Measurements from ENCODE around the gene LYRM1. TPM values are rescaled to one million over a fixed set of nuclear protein-coding genes. Genes with fewer than 3 reads are reported as not detected.

The LYRM1 gene
- total and polyA plus RNA-seq, 10 of the 15 experiments (the other 5 are each of a cell fraction or from before 2014, with no cell fraction given), result 18.4 to 54.4 (median 38.0) TPM

DNA sequence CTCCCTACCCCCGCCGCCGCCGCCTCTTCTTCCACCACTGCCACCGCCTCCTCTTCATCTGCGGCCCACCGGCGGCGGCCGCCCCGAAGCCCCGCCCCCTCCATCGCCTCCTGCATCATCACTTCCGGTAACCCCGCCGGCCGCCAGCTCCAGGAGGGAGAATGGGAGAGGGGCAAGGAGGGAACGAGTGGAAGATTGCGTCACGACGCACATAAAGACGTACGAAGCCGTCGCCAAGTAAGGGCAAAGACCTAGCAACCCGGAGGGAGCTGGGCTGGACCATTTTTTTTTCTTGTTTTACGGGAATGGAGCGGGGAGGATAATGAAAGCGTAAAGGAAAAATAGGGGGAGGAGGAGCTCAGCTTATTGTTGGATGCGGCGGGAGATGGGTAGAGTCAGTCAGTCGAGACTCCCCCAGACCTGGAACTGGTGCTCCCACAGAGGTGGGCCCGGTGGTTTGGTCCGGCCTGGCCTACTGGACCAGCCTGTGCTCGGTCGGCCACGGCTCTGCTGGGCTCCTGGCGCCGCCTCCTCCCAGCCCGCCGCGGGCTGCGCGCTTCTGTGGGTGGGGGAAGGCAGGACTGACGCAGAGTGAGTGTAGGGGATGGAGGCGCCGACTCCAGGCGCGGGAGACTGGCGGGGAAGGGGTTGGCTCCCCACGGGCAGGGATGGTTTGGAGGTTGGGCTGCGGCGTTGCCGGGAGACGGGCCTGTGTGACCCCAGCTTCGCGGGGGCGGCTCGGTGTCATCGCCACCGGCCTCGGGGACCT, at the start of gene LYRM1, which contains the start of gene DCUN1D3 (continued):
- TF ChIP-seq RCOR1 (conservative IDR thresholded peaks at IDR 0.05; ENCODE audit: low read depth, low read length) (no peak), TCF3 (IDR thresholded peaks at IDR 0.05; ENCODE audit: borderline replicate concordance, insufficient read depth, low read depth, low read length) (0 out of 2 replicates have a peak, but pooled peaks have one; percentile 26), SREBF1 (IDR thresholded peaks at IDR 0.05; ENCODE audit: low read length) (peak; percentile 90), RELA (IDR thresholded peaks at IDR 0.05; ENCODE audit: borderline replicate concordance, partially characterized antibody) (peak; percentile 9), RAD21 (IDR thresholded peaks at IDR 0.05; ENCODE audit: insufficient read depth, low read depth, low read length) (no peak), NR2C1 (IDR thresholded peaks at IDR 0.05) (peak; percentile 61), SMAD1 (IDR thresholded peaks at IDR 0.05; ENCODE audit: low read depth, partially characterized antibody) (no peak), IKZF1 (conservative IDR thresholded peaks at IDR 0.05) (peak; percentile 94), CEBPB (IDR thresholded peaks at IDR 0.05; ENCODE audit: borderline replicate concordance in 1 of 2, low read depth in 2 of 2, low read length in 2 of 2) (peak in 1 of 2 experiments; percentile 47; a peak in 1 of 4 replicates), WRNIP1 (IDR thresholded peaks at IDR 0.05; ENCODE audit: borderline replicate concordance, low read depth, low read length) (no peak), STAT1 (conservative IDR thresholded peaks at IDR 0.05) (no peak), RAD51 (IDR thresholded peaks at IDR 0.05) (no peak), SMAD5 (IDR thresholded peaks at IDR 0.05; ENCODE audit: low read depth) (no peak), FOS (IDR thresholded peaks at IDR 0.05; ENCODE audit: borderline replicate concordance, extremely low read depth, insufficient read length) (no peak), ESRRA (IDR thresholded peaks at IDR 0.05; ENCODE audit: low read length) (no peak), RB1 (IDR thresholded peaks at IDR 0.05; ENCODE audit: borderline replicate concordance) (peak; percentile 66; the same call in 1 of the 2 replicates), HDGF (IDR thresholded peaks at IDR 0.05) (peak; percentile 61; the same call in 1 of the 2 replicates), PAX8 (IDR thresholded peaks at IDR 0.05) (no peak)
- TF ChIP-seq, protein P1, sequence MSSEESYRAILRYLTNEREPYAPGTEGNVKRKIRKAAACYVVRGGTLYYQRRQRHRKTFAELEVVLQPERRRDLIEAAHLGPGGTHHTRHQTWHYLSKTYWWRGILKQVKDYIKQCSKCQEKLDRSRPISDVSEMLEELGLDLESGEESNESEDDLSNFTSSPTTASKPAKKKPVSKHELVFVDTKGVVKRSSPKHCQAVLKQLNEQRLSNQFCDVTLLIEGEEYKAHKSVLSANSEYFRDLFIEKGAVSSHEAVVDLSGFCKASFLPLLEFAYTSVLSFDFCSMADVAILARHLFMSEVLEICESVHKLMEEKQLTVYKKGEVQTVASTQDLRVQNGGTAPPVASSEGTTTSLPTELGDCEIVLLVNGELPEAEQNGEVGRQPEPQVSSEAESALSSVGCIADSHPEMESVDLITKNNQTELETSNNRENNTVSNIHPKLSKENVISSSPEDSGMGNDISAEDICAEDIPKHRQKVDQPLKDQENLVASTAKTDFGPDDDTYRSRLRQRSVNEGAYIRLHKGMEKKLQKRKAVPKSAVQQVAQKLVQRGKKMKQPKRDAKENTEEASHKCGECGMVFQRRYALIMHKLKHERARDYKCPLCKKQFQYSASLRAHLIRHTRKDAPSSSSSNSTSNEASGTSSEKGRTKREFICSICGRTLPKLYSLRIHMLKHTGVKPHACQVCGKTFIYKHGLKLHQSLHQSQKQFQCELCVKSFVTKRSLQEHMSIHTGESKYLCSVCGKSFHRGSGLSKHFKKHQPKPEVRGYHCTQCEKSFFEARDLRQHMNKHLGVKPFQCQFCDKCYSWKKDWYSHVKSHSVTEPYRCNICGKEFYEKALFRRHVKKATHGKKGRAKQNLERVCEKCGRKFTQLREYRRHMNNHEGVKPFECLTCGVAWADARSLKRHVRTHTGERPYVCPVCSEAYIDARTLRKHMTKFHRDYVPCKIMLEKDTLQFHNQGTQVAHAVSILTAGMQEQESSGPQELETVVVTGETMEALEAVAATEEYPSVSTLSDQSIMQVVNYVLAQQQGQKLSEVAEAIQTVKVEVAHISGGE (CRISPR knock-in tag; IDR thresholded peaks at IDR 0.05), result no peak
- TF ChIP-seq, protein P2, sequence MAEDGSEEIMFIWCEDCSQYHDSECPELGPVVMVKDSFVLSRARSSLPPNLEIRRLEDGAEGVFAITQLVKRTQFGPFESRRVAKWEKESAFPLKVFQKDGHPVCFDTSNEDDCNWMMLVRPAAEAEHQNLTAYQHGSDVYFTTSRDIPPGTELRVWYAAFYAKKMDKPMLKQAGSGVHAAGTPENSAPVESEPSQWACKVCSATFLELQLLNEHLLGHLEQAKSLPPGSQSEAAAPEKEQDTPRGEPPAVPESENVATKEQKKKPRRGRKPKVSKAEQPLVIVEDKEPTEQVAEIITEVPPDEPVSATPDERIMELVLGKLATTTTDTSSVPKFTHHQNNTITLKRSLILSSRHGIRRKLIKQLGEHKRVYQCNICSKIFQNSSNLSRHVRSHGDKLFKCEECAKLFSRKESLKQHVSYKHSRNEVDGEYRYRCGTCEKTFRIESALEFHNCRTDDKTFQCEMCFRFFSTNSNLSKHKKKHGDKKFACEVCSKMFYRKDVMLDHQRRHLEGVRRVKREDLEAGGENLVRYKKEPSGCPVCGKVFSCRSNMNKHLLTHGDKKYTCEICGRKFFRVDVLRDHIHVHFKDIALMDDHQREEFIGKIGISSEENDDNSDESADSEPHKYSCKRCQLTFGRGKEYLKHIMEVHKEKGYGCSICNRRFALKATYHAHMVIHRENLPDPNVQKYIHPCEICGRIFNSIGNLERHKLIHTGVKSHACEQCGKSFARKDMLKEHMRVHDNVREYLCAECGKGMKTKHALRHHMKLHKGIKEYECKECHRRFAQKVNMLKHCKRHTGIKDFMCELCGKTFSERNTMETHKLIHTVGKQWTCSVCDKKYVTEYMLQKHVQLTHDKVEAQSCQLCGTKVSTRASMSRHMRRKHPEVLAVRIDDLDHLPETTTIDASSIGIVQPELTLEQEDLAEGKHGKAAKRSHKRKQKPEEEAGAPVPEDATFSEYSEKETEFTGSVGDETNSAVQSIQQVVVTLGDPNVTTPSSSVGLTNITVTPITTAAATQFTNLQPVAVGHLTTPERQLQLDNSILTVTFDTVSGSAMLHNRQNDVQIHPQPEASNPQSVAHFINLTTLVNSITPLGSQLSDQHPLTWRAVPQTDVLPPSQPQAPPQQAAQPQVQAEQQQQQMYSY (CRISPR knock-in tag; IDR thresholded peaks at IDR 0.05), result no peak
- TF ChIP-seq, protein P3, sequence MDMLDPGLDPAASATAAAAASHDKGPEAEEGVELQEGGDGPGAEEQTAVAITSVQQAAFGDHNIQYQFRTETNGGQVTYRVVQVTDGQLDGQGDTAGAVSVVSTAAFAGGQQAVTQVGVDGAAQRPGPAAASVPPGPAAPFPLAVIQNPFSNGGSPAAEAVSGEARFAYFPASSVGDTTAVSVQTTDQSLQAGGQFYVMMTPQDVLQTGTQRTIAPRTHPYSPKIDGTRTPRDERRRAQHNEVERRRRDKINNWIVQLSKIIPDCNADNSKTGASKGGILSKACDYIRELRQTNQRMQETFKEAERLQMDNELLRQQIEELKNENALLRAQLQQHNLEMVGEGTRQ (IDR thresholded peaks at IDR 0.05; ENCODE audit: borderline replicate concordance, low read depth, low read length), result no peak

Data from GM12878 (cell line).